Measurements from ENCODE around the gene TRMT2A.

Gene TRMT2A

DNA sequence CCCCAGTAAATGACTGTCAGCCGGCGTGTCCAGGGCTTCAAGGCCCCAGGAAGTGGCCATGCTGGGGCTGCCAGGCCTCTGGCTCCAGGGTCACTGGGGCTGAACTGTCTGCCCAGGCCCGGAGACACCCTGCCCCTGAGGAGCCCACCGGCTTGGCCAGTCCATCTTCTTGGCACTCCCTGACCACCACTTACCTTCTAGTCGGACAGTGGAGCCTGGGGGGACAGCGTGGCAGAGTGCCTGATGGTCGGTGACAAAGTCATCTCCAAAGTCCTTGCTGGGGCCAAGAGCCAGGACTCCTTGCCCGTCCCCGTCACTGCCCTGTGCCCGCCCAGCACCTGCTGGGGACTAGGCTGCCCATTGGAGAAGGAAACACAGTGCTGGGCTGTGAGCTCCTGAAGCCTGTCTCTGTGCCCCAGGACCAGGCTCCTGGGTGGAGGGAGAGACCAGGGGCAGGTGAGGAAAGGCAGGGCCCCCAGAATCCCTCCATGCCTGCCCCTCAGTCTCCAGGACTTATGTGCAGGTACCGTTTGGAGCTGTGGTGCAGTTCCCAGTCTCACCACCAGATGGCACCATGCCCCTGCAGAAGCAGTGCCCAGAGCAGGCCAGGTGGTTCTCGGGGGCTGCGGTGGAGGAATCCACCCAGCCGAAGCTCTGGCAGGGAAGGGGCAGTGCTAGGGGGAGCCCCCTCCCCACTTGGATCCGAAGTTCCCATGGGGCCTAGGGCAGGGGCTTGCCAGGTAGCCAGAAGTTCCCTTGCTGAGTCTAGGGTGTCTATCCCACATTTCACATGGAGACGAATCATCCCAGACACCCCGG, 39.8 kb upstream of the TRMT2A start:
- H3K36me3 ChIP-seq (ENCODE audit: control insufficient read depth, insufficient read depth, low read length, severe bottlenecking): no peaks in the 10 kb centered on the region
- peak; percentile 84 for DNase-seq (ENCODE audit: low read depth)
- H3K4me3 ChIP-seq (ENCODE audit: low read length): no peak overlapping the region

DNA sequence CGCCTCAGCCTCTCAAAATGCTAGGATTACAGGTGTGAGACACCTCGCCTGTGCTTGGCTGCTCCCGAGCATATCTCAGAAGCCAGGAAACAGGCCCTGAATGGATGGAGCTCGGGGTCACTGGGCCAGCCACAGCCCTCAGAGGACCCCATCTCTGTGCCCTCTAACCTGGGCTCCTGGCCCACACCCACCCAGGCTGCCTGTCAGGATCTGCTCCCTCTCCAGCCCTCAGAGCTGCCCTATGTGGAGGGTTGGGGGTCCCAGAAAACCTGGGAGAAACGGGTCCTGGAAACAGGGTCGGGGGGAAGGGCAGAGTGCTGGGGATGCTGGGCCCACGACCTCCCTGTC, 39.0 kb upstream of the TRMT2A start:
- H3K9me3 ChIP-seq (ENCODE audit: control insufficient read depth, low read length): no peaks in the 10 kb centered on the region
- no peak overlapping the region for H3K9ac ChIP-seq (ENCODE audit: low read length)
- no peak overlapping the region for H3K4me3 ChIP-seq (ENCODE audit: low read length)
- no peak for DNase-seq (ENCODE audit: low read depth)
- no peaks in the 10 kb centered on the region for H3K4me1 ChIP-seq (ENCODE audit: control insufficient read depth, insufficient read depth, low read length)
- H3K36me3 ChIP-seq (ENCODE audit: control insufficient read depth, insufficient read depth, low read length, severe bottlenecking): no peaks in the 10 kb centered on the region
- peaks cover 25% of the 10 kb centered on the region for H3K27me3 ChIP-seq (replicated peaks; ENCODE audit: control insufficient read depth, insufficient read depth, low read length)

More for the DNA sequence above, 39.8 kb upstream of the TRMT2A start:
- H3K4me1 ChIP-seq (ENCODE audit: control insufficient read depth, insufficient read depth, low read length): no peaks in the 10 kb centered on the region
- no peaks in the 10 kb centered on the region for H3K9me3 ChIP-seq (ENCODE audit: control insufficient read depth, low read length)
- peaks cover 29% of the 10 kb centered on the region for H3K27me3 ChIP-seq (replicated peaks; ENCODE audit: control insufficient read depth, insufficient read depth, low read length)
- no peak overlapping the region for H3K9ac ChIP-seq (ENCODE audit: low read length)

DNA sequence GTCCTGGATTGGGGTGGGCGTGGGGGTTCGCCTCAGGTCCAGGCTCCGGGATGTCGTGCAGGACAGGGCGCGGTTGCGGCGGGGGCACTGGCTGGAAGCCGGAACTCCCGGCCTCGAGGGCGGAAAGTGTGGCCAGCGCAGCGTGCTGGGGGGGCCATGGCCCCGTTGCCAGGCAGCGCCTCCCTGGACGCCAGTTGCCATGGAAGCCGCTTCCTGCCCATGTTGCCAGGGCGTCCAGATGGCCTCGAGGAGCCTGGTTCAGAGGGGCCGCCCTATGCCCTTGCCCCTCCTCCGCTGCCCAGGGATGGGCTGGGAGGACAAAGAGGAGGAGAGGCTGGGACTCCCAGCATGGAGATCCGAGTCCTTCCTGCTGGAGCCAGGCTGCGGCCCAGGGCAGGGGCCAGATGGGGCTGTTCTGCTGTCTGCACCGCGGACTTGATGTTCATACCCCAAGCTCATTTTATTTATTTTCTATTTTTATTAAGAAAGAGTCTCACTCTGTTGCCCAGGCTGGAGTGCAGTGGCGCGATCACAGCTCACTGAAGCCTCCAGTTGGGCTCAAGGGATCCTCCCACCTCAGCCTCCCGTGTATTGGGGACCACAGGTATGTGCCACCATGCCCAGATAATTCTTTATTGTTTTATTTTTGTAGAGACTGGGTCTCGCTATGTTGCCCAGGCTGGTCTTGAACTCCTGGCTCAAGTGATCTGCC, 38.5 kb upstream of the TRMT2A start:
- Histone ChIP-seq H3K27me3 (replicated peaks; ENCODE audit: control insufficient read depth, insufficient read depth, low read length) (peaks cover 21% of the 10 kb centered on the region), H3K4me3 (ENCODE audit: low read length) (no peak overlapping the region), H3K9me3 (ENCODE audit: control insufficient read depth, low read length) (no peaks in the 10 kb centered on the region), H3K36me3 (ENCODE audit: control insufficient read depth, insufficient read depth, low read length, severe bottlenecking) (no peaks in the 10 kb centered on the region), H3K9ac (ENCODE audit: low read length) (no peak overlapping the region), H3K4me1 (ENCODE audit: control insufficient read depth, insufficient read depth, low read length) (no peaks in the 10 kb centered on the region)
- DNase-seq (ENCODE audit: low read depth): peak; percentile 64

GRCh38 chr22:20154602-20155187, 37.7 kb upstream of the TRMT2A start:
- no peaks in the 10 kb centered on the region for H3K36me3 ChIP-seq (ENCODE audit: control insufficient read depth, insufficient read depth, low read length, severe bottlenecking)
- no peak overlapping the region for H3K9ac ChIP-seq (ENCODE audit: low read length)
- no peaks in the 10 kb centered on the region for H3K9me3 ChIP-seq (ENCODE audit: control insufficient read depth, low read length)
- no peak for DNase-seq (ENCODE audit: low read depth)
- no peaks in the 10 kb centered on the region for H3K4me1 ChIP-seq (ENCODE audit: control insufficient read depth, insufficient read depth, low read length)
- H3K4me3 ChIP-seq (ENCODE audit: low read length): no peak overlapping the region
- peaks cover 16% of the 10 kb centered on the region for H3K27me3 ChIP-seq (replicated peaks; ENCODE audit: control insufficient read depth, insufficient read depth, low read length)

DNA sequence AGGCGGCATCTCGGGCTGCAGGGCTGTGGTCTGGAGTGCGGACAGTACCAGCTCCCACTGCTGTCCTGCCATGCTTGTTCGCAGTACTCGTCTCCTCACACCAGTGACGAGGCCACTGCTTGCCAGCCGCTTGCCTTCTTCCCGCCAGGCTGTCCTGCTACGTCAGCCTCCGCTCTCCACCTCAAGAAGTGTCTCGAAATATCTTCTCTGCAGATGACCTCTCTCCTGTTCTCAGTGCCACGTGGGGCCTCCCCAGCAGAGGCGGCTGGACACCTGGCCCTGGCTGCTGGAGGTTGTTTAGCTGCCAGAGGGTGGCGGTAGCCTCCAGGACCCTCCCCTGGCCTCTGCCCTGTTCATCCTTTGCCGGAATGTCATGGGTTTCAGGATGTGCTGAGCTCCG, 36.9 kb upstream of the TRMT2A start:
- DNase-seq (ENCODE audit: low read depth): no peak

DNA sequence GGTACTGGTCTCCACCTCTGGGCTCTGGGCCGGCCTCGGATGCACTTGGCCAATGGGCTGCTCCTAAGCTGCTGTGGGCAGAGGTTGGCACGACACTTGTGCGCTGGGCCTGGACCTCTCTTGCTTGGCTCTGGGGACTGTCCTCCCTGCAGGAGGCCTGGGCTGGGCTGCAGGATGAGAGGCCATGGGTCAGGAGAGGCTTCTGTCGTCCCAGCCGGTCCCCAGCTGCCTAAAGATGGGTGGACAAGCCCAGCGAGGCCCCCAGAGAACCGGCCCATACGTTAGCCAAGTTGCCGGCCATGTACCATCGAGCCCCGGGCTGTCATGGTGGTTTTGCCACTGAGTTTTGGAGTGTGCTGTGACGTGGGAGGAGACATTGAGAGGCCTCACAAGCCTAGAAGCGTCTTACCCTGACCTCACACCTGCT, 35.5 kb upstream of the TRMT2A start:
- Histone ChIP-seq H3K9ac (ENCODE audit: low read length) (no peak overlapping the region), H3K4me1 (ENCODE audit: control insufficient read depth, insufficient read depth, low read length) (no peaks in the 10 kb centered on the region), H3K9me3 (ENCODE audit: control insufficient read depth, low read length) (no peaks in the 10 kb centered on the region), H3K27me3 (replicated peaks; ENCODE audit: control insufficient read depth, insufficient read depth, low read length) (peaks cover 4% of the 10 kb centered on the region), H3K4me3 (ENCODE audit: low read length) (no peak overlapping the region), H3K36me3 (ENCODE audit: control insufficient read depth, insufficient read depth, low read length, severe bottlenecking) (no peaks in the 10 kb centered on the region)
- DNase-seq (ENCODE audit: low read depth): no peak

More for the DNA sequence above, 36.9 kb upstream of the TRMT2A start:
- no peaks in the 10 kb centered on the region for H3K36me3 ChIP-seq (ENCODE audit: control insufficient read depth, insufficient read depth, low read length, severe bottlenecking)
- peaks cover 16% of the 10 kb centered on the region for H3K27me3 ChIP-seq (replicated peaks; ENCODE audit: control insufficient read depth, insufficient read depth, low read length)
- H3K9me3 ChIP-seq (ENCODE audit: control insufficient read depth, low read length): no peaks in the 10 kb centered on the region
- no peak overlapping the region for H3K4me3 ChIP-seq (ENCODE audit: low read length)
- H3K9ac ChIP-seq (ENCODE audit: low read length): no peak overlapping the region
- H3K4me1 ChIP-seq (ENCODE audit: control insufficient read depth, insufficient read depth, low read length): no peaks in the 10 kb centered on the region

DNA sequence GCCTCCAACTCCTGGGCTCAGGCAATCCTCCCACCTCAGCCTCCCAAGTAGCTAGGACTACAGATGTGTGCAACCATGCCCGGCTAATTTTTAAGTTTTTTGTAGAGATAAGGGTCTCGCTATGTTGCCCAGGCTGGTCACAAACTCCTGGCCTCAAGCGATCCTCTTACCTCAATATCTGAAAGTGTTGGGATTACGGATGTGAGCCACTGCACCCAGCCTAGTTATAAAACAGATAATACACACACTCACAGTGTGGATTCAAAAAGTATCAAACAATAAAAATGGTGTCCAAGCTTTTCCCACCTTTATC, 34.2 kb upstream of the TRMT2A start:
- no peaks in the 10 kb centered on the region for H3K36me3 ChIP-seq (ENCODE audit: control insufficient read depth, insufficient read depth, low read length, severe bottlenecking)
- H3K9ac ChIP-seq (ENCODE audit: low read length): no peak overlapping the region
- no peaks in the 10 kb centered on the region for H3K27me3 ChIP-seq (replicated peaks; ENCODE audit: control insufficient read depth, insufficient read depth, low read length)
- no peaks in the 10 kb centered on the region for H3K9me3 ChIP-seq (ENCODE audit: control insufficient read depth, low read length)
- H3K4me3 ChIP-seq (ENCODE audit: low read length): no peak overlapping the region
- DNase-seq (ENCODE audit: low read depth): no peak
- H3K4me1 ChIP-seq (ENCODE audit: control insufficient read depth, insufficient read depth, low read length): no peaks in the 10 kb centered on the region

DNA sequence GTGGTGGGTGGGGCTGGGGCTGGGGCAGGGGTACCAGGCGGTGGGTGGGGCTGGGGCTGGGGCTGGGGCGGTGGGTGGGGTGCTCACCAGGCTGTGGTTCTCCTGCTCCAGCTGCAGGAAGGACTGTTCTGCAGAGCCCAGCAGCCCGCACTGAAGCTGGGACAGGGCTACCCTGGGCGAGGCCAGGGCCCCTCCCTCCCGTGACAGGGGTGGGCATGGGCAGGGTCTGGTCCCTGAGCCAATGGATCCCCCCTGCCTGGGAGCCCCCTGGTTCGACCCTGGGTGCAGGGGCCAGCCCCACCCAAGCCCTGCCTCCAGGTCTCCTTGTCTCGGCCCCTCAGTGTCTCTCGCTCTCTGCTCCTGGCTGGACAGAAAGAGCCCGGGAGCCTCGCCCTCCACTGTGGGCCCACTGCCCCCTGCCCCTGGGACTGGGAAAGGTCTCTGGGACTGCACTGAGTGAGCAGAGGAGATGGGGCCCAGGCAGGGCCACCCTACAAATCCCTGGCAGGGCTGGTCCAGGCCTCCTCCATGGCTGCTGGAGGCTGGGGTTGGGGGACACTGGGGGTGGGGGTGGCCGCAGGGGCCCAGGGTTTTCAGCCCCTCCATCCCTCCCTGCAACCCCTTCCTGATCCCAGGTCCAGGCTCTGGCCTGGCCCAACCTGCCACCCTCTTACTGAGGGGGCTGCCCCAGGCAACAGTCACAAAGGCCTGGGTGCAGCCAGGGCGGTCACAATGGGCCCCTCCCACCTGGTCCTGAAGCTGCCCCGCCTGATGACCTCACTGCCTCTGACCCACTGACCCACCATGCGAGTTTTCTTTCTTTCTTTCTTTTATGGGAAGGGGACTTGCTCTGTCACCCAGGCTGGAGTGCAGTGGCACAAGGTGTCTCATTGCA, 33.6 kb upstream of the TRMT2A start, which contains the start of gene CCDC188:
CCDC188 (minus strand) TSS at position 675 of the 895 bp plus-strand sequence; CDS start at position 606, 69 bp downstream.
- Histone ChIP-seq H3K4me1 (ENCODE audit: control insufficient read depth, insufficient read depth, low read length) (no peaks in the 10 kb centered on the region), H3K27me3 (replicated peaks; ENCODE audit: control insufficient read depth, insufficient read depth, low read length) (no peaks in the 10 kb centered on the region), H3K36me3 (ENCODE audit: control insufficient read depth, insufficient read depth, low read length, severe bottlenecking) (no peaks in the 10 kb centered on the region), H3K4me3 (ENCODE audit: low read length) (no peak within 1 kb of the TSS), H3K9me3 (ENCODE audit: control insufficient read depth, low read length) (no peaks in the 10 kb centered on the region), H3K9ac (ENCODE audit: low read length) (no peak within 1 kb of the TSS)
- no peak for DNase-seq (ENCODE audit: low read depth)

DNA sequence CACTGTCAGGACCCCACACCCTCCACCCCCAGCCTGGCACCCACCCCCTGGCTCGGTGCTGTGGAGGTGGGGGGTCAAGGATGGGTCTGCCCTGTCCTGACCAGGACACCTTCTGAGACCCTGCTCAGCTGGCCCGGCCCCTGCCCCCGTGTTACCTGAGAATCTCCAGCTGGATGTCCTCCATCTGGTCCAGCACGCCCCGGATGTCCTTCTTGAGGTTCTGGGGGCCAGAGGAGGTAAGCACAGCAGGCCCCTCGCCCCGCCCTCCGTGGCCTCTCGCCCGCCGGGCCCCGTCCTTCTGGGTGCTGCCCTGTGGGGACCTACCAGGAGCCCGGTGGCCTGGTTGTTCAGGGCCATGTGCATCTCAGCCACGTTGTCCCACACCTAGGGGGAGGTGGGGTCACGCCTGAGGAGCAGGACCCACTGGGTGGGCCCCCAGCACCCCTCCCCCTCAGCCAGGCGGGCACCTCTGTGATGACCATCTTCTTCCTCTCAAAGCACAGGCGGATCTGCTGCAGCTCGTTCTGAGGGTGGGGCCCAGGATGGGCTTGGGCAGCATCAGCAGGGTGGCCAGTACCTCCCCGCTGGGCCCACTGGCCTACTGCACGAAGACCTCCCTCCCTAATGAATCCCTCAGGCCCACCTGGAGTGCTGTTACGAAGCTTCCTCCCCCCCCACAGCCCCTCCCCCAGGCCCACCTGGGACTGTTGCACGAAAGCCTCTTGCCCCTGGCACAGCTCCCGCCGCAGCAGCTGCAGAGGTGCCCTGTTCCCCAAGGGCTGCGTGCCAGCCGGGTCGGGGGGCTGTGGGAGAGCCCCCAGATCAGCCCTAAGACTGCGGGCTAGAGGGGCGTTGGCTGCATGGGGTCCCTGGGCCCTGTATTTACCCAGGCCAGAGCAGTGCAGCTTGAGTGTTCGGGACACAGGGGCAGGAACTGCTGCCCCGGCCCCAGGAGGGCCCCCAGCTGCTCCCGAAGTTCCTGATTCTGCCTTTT, 32.5 kb upstream of the TRMT2A start:
- H3K4me1 ChIP-seq (ENCODE audit: control insufficient read depth, insufficient read depth, low read length): no peaks in the 10 kb centered on the region
- H3K27me3 ChIP-seq (replicated peaks; ENCODE audit: control insufficient read depth, insufficient read depth, low read length): no peaks in the 10 kb centered on the region
- H3K36me3 ChIP-seq (ENCODE audit: control insufficient read depth, insufficient read depth, low read length, severe bottlenecking): no peaks in the 10 kb centered on the region
- no peak overlapping the region for H3K9ac ChIP-seq (ENCODE audit: low read length)
- no peaks in the 10 kb centered on the region for H3K9me3 ChIP-seq (ENCODE audit: control insufficient read depth, low read length)
- DNase-seq (ENCODE audit: low read depth): no peak
- H3K4me3 ChIP-seq (ENCODE audit: low read length): no peak overlapping the region

- no peaks in the 10 kb centered on the region for H3K9me3 ChIP-seq (ENCODE audit: control insufficient read depth, low read length)
- H3K4me3 ChIP-seq (ENCODE audit: low read length): no peak overlapping the region
- H3K27me3 ChIP-seq (replicated peaks; ENCODE audit: control insufficient read depth, insufficient read depth, low read length): no peaks in the 10 kb centered on the region
- no peak overlapping the region for H3K9ac ChIP-seq (ENCODE audit: low read length)
- H3K4me1 ChIP-seq (ENCODE audit: control insufficient read depth, insufficient read depth, low read length): no peaks in the 10 kb centered on the region
- no peak for DNase-seq (ENCODE audit: low read depth)
- H3K36me3 ChIP-seq (ENCODE audit: control insufficient read depth, insufficient read depth, low read length, severe bottlenecking): peaks cover 3% of the 10 kb centered on the region
These were observed 31.4 kb upstream of the TRMT2A start for GRCh38 chr22:20148414-20148813.

All from adipocyte (in vitro differentiated cells).